ENCODE measurements around the gene DCTN3. TPM values are rescaled to one million over a fixed set of nuclear protein-coding genes. Genes with fewer than 3 reads are reported as not detected.
"Not testable (repeated sequence)": the region's sequence is repeated elsewhere in the genome, so short reads cannot be mapped to it uniquely, and the experiment has no call there.

DCTN3 gene
- total RNA-seq, 1 experiment from 2014 or later = 59.7 TPM

DNA sequence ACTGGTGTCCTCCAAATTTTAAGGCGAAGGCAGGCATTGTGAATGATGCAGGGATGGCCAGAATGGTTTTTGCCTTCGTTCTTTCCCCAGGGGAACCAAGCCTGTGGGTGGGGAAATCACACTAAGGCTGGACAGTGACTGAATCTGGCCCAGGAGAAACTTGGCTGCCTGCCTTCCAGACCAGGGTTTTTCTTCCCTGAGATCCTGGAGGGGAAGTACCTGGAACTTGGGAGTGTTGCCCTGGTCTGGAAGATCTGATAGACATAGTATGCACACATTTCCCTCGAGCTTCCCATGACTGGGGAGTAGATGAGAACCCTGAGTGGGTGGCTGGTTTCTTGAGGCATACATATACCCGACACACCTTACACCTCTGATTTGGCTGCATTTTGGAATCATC lies 31.0 kb upstream of the DCTN3 start:
- in situ Hi-C loops (cut with HindIII; ENCODE audit: low pct_unique_long_range_greater_than_20kb, low sequenced_read_pairs) = no loop called here

DNA sequence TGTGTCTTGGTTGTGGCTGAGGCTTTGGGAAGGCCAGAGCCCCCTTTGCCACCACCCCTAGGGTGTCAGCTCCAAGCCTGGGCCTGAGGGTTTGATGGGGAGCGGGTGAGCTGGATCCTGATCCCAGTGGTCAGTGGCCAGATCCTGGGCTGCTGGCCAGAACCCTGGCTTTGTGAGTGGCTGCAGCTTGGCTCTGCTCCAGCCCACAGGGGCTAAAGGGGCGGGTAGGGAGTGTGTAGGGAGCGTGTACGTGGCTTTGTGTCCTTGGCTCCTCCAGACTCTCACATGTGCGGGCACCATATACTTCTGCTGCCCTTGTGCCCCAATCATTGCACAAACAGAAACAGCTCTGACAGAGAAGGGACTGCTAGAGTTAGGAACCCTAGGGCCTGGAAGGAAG lies 30.5 kb upstream of the DCTN3 start:
- DNase-seq (ENCODE audit: low read depth, low spot score) = no peak
- in situ Hi-C loops (cut with HindIII; ENCODE audit: low pct_unique_long_range_greater_than_20kb, low sequenced_read_pairs) = no loop called here

More for the DNA sequence above, 31.0 kb upstream of the DCTN3 start:
- no peak for DNase-seq (ENCODE audit: low read depth, low spot score)

DNA sequence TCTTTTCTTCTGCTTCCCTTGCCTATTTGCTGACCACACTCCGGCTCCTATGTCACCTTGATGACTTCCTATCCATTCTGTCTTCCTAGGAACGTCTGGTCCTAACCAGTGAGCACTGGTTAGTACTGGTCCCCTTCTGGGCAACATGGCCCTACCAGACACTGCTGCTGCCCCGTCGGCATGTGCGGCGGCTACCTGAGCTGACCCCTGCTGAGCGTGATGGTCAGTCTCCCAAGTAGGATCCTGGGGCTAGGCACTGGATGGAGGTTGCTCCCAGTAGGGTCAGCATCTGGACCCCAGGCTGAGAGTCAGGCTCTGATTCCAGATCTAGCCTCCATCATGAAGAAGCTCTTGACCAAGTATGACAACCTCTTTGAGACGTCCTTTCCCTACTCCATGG lies 28.4 kb upstream of the DCTN3 start:
- no peak for DNase-seq (ENCODE audit: low read depth, low spot score)
- in situ Hi-C loops (cut with HindIII; ENCODE audit: low pct_unique_long_range_greater_than_20kb, low sequenced_read_pairs) = no loop called here

DNA sequence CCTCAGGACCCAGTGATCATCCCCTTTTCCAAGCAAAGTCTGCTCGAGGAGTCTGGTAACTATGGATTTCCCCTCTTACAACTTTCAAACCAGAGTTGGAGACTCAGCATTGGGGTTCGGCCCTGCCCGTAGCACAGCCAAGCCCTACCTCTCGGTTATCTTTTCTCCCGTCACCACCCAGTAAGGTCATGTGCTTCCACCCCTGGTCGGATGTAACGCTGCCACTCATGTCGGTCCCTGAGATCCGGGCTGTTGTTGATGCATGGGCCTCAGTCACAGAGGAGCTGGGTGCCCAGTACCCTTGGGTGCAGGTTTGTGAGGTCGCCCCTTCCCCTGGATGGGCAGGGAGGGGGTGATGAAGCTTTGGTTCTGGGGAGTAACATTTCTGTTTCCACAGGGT lies 27.4 kb upstream of the DCTN3 start:
- in situ Hi-C loops (cut with HindIII; ENCODE audit: low pct_unique_long_range_greater_than_20kb, low sequenced_read_pairs) = no loop called here
- no peak for DNase-seq (ENCODE audit: low read depth, low spot score)

DNA sequence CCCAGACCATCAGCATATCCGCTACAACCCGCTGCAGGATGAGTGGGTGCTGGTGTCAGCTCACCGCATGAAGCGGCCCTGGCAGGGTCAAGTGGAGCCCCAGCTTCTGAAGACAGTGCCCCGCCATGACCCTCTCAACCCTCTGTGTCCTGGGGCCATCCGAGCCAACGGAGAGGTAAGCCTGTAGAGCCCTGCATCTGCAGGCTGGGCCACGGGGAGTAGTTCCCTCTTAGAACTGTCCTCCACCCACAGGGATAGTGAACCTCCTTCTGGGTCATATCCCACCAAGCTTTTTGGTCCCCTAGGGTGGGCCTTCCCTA lies 26.7 kb upstream of the DCTN3 start:
- no peak for DNase-seq (ENCODE audit: low read depth, low spot score)
- in situ Hi-C loops (cut with HindIII; ENCODE audit: low pct_unique_long_range_greater_than_20kb, low sequenced_read_pairs) = no loop called here

DNA sequence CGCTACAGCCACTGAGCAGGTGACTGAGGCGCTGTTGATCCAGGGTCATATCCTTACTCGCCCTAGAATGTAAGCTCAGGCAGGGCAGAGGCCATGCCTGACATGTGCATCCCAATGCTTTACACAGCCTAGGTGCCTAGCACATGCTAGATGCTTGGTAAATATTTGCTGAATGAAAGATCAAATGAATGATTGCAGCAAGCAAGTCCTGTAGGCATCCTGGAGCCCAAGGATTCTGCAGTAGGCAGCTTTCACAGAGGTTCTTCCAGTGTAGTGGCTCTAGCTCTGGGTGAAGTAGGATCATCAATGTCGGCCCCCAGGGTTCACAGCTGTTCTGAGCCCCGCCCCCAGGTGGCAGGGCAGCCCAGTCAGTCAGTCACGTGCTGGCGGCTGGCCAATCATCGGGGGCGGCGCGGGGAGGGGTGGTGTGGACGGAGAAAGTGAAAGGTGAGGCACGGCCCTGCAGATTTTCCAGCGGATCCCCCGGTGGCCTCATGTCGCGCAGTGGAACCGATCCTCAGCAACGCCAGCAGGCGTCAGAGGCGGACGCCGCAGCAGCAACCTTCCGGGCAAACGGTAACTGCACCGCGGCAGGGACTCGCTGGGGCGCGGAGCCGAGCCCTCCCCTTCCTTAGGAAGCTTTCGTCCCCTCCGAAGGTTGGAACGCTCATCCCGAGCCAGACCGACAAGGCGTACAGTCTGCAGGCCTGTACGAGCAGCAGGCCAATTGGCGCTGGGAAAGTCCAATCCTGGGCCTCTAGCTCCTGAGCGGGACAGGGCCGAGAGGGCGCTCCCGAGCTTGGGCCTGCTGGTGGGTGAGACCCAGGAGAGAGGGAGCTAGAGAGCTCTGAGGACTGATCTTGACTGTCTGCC lies 26.2 kb upstream of the DCTN3 start, which contains the start of gene GALT:
GALT (plus strand) TSS at position 465 of the 873 bp plus-strand sequence; CDS start at position 495, 30 bp downstream.
- in situ Hi-C loops (cut with HindIII; ENCODE audit: low pct_unique_long_range_greater_than_20kb, low sequenced_read_pairs) = no loop called here
- peak; percentile 78 for DNase-seq (ENCODE audit: low read depth, low spot score)

DNA sequence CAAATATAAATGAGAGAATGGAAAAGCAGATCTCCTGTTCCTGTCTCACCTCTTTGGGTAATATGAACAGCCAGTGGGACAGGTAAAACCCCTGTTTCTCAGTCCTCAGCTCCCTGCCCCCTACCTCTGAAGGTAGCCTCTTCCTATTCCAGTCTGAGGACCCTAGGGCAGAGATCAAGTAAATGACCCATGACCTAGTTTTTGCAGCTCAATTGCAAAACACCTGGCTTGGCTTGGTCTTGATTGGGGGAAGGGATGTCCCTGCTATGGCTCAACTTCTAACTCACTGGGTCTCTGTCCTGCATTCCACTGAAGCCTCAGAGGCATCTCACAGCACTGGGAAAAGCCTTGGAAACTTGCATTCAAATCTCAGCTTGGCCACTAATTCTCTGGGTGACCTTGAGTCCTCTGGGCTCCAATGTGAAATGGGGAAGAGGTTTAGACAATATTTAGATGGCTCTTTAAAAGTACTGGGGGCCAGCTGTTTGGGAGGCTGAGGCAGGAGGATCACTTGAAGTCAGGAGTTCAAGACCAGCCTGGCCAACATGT lies 24.5 kb upstream of the DCTN3 start:
- DNase-seq (ENCODE audit: low read depth, low spot score) = no peak
- in situ Hi-C loops (cut with HindIII; ENCODE audit: low pct_unique_long_range_greater_than_20kb, low sequenced_read_pairs) = no loop called here

DNA sequence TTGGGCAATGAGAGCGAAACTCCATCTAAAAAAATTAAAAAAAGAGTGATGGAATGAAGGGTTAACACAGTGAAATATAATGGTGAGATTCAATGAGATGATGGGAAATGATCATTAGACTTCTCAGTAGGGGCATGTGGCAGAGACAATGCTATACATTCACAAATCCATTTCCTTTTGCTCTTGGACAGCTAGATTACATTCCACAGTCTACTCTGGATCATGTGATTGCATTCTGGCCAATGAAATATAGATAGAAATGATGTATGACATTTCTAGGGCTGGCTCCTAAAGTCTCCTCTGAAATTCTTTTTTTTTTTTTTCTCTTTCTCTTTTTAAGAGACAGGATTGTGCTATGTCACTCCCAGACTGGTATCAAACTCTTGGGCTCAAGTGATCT lies 22.4 kb upstream of the DCTN3 start:
- in situ Hi-C loops (cut with HindIII; ENCODE audit: low pct_unique_long_range_greater_than_20kb, low sequenced_read_pairs) = no loop called here
- peak; percentile 83 for DNase-seq (ENCODE audit: low read depth, low spot score)

DNA sequence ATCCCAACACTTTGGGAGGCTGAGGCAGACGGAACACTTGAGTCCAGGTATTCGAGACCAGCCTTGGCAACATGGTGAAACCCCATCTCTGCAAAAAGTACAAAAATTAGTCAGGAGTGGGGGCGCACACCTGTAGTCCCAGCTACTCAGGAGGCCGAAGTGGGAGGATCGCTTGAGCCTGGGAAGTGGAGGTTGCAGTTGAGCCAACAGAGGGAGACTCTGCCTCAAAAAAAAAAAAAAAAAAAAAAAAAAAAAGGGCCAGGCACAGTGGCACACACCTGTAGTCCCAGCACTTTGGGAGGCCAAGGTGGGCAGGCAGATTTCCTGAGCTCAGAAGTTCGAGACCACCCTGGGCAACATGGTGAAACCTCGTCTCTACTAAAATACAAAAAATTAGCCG lies 19.0 kb upstream of the DCTN3 start:
- in situ Hi-C loops (cut with HindIII; ENCODE audit: low pct_unique_long_range_greater_than_20kb, low sequenced_read_pairs); DNase-seq (ENCODE audit: low read depth, low spot score): not testable (repeated sequence)

DNA sequence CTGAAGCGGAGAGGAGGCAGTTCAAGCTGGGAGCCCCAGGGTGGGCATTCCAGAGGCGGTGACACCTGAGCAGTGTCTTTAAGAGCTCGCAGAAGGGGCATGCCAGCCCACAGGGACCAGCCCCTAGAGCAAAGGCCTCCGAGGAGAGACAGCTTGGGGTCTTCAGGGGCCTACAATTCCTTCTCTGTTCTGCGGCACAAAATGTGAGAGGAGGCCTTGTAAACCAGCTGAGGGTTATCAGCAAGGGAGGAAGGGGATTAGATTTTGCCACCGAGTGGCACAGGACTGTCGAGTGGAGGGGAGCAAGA lies 17.8 kb upstream of the DCTN3 start:
- no peak for DNase-seq (ENCODE audit: low read depth, low spot score)
- in situ Hi-C loops (cut with HindIII; ENCODE audit: low pct_unique_long_range_greater_than_20kb, low sequenced_read_pairs) = no loop called here

DNA sequence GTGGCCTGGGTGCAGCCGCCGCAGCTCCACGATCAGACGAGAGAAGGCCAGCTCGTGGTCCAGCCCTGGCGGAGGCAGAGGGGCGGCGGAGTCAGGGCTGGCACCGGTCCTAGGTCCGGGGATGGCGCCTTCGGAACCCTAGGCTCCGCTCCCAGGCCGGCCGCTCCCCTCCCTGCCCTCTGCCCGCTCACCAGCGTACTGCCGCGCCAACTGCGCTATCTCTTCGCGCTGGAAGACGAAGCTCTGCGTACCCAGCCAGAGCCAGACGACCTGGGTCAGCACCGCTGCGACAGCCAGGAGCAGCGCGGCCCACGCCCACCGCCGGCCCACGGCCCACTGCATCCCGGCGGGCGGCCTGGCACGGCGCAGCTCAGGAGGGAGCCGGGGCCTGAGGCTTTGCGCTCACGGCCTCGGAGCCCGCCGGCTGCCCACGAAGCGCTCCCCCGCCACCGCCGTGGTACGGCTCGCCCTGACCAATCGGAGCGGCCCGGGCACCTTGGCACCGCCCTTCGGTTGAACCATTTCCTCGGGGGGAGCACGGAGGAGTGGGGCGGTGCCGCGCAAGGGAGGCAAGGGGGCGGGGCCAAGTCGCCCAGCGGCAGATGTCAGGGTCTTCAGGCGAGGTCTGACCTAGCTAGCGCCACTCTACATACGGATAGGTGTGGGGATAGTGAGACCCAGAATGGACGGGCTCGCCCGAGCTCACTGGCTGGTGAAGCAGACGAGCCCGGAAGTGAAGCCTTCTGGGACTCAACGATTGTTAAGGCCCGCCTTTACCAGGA lies 17.3 kb upstream of the DCTN3 start, which contains the start of gene SIGMAR1:
SIGMAR1 (minus strand) TSS at position 432 of the 782 bp plus-strand sequence; CDS start at position 342, 90 bp downstream.
- DNase-seq (ENCODE audit: low read depth, low spot score) = peak; percentile 88
- in situ Hi-C loops (cut with HindIII; ENCODE audit: low pct_unique_long_range_greater_than_20kb, low sequenced_read_pairs) = no loop called here

DNA sequence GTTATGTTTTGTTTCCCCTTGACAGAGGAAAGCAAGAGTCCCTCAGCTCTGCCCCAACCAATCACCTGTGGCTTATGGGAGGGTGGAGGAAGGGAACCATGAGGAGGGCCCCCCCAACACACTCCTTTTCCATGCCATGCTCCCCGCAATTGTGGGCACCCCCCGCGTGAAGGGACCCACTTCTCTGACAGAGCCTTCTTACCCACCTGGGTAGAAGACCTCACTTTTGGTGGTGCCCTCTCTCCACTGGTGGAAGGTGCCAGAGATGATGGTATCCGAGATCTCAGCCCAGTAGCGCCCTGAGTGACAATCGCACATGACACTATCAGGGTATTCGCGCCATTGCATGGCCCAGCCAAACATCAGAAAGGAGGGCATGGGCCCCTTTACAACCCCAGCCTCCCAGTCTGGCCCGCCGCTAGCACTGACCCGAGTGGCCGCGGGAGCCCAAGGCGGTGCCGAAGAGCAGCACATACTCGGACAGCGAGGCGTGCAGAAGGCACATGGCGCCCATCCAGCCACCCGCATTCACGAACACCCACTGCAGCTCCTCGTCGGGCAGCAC lies 16.6 kb upstream of the DCTN3 start:
- no peak for DNase-seq (ENCODE audit: low read depth, low spot score)
- in situ Hi-C loops (cut with HindIII; ENCODE audit: low pct_unique_long_range_greater_than_20kb, low sequenced_read_pairs) = no loop called here

DNA sequence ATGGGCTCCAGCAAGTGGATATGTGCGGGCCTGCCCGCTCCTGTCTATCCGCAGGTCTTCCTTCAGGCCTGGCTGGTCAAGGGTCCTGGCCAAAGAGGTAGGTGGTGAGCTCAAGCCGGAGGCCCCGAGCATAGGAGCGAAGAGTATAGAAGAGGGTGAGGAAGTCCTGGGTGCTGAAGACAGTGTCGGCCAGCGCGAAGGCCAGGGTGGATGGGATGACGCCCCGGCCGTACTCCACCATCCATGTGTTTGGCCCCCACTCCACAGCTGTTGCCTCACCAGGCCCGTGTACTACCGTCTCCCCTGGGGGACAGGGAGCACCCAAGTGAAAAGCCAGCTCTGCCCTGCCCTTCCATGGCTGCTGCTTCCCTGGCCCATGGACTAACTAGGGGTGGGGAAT lies 15.3 kb upstream of the DCTN3 start:
- in situ Hi-C loops (cut with HindIII; ENCODE audit: low pct_unique_long_range_greater_than_20kb, low sequenced_read_pairs) = no loop called here
- no peak for DNase-seq (ENCODE audit: low read depth, low spot score)

DNA sequence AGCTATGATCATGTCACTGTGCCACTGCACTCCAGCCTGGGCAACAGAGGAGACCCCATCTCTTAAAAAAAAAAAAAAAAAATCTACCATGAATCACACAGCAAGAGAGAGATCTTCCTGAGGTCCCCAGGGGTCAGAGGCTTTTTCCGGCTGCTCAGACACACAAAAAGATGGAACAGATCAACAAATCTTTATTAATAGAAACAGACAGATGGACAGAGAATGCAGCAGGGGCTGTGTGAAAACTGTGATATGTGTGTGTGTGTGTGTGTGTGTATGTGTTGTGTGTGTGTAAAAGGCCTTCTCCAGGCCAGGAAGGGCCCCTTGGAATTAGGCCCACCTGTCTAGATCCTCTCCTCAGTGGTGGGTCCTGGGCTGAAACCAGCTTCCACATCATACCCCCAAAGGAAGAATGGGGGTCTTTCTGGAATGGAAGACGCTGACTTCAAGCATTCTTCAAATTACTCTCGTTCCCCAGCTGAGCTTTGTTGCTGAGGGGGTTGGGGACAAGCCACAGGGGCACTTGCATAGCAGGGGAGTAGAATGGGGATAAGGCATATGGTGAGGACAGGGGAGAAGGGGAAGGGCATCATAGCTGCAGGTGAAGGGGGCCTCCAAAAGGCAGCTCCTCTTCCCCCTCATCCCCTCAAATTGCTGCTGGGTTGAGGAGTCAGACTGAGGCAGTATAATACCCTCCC lies 14.4 kb upstream of the DCTN3 start:
- DNase-seq (ENCODE audit: low read depth, low spot score) = no peak
- in situ Hi-C loops (cut with HindIII; ENCODE audit: low pct_unique_long_range_greater_than_20kb, low sequenced_read_pairs) = no loop called here

DNA sequence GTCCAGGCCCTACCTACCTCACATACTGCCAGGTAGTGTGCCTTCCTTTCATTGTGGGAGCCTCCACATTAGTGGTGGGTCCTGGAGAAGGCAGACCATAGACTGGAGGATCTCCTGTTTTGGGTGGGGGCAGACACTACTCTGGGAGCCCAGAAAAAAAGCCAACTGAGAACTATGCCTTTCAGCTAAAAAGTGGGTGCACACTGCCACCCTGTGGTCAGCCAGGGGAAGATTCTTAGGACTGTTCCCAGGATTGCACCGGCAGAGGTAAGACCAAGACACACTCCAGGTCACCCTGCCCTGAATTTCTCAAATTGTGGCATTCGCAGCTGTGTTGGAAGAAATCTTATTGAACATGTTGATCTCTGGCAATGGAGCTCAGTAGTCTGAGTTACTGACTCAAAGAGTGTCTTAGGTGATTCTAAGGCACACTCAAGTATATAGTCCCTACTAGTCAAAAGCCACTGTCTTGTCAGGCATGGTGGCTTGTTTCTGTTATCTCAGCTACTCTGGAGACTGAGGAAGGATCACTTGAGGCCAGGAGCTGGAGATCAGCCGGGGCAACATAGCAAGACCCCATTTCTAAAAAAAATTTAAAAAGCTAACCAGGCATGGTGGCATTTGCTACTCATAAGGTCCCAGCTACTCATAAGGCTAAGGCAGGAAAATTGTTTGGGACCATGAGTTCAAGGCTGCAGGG lies 13.7 kb upstream of the DCTN3 start:
- peak; percentile 73 for DNase-seq (ENCODE audit: low read depth, low spot score)
- in situ Hi-C loops (cut with HindIII; ENCODE audit: low pct_unique_long_range_greater_than_20kb, low sequenced_read_pairs) = no loop called here

DNA sequence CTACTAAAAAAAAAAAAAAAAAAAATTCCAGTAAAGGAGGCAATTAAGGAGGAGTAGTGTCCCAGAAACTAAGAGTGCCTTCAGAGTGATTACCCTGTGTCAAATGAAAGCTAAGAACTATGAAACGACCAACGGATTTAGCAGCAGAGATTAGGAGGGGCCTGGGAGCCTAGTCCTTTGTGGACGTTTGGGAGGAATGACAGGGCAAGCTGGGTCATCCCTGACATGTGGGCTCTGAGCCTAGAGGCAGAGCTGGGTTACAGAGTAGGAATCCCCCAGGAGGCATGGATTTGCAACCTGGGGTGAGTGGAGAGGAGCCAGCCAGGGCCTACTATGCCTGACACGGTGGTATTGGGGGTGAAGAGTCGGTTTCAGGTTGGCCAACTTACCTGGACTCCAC lies 12.9 kb upstream of the DCTN3 start:
- in situ Hi-C loops (cut with HindIII; ENCODE audit: low pct_unique_long_range_greater_than_20kb, low sequenced_read_pairs) = no loop called here
- no peak for DNase-seq (ENCODE audit: low read depth, low spot score)

DNA sequence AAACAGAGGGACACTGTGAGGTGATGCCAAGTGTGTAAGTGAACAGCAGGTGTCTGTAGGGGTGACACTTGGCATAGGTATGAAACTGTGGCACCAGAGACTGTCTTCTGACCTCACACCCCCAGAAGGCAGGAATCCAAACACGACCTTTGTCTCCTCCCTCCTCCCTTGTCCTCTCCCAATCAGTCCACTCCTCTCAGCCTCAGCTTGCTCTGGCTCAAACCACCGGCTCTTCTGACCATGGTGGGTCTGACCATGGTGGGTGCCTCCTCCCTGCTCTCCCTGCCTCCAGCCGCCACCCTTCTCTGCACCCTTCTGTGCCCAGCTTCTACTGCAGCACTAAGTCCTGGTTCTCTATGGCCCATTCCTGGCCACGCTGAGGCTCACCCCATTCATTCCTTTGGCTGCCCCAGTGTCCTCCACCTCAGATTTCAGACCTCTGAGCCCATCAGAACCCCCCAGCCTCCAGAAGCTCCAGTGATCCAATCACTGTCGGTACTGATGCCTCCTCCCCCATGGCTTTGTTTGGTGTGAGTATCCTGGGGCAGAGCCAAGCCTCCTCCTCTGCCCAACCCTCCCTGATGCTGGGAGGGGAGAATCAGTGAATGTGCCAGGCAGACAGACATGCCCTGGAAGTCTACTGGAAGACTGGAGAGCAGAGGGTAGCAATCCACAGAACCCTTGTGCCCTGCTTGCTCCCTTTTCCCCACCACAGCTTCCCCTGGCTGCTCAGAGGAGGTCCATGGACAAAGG lies 10.3 kb upstream of the DCTN3 start:
- in situ Hi-C loops (cut with HindIII; ENCODE audit: low pct_unique_long_range_greater_than_20kb, low sequenced_read_pairs) = no loop called here

More for the DNA sequence above, 10.3 kb upstream of the DCTN3 start:
- DNase-seq (ENCODE audit: low read depth, low spot score) = no peak

Measured in SK-MEL-5 (cell line).